HG02852 (cell line): ENCODE results near the gene CAMK1G.
A peak's percentile ranks its signal among the peaks of the same experiment; 100 is the strongest.

Experiments used
- ATAC-seq: cut with Tn5 transposase; IDR thresholded peaks from one replicate; pipeline ENCODE4 v1.9.1; 2021; ENCODE audit warnings: mild to moderate bottlenecking, moderate library complexity; ENCODE audit not compliant: unreplicated experiment

CAMK1G gene

GRCh38 chr1:209633335-209633997 lies 50.0 kb downstream of the CAMK1G start:
- ATAC-seq: no peak

- ATAC-seq: no peak
Measured at GRCh38 chr1:209634005-209634737, 50.7 kb downstream of the CAMK1G start.

GRCh38 chr1:209635850-209636249 lies 52.3 kb downstream of the CAMK1G start:
- ATAC-seq: no peak

GRCh38 chr1:209641832-209642172 lies 58.3 kb downstream of the CAMK1G start:
- ATAC-seq: no peak

GRCh38 chr1:209642816-209643215 lies 59.3 kb downstream of the CAMK1G start:
- ATAC-seq: no peak

- ATAC-seq: no peak
Measured at GRCh38 chr1:209643285-209644020, 59.9 kb downstream of the CAMK1G start.

GRCh38 chr1:209645574-209646452 lies 62.3 kb downstream of the CAMK1G start:
- ATAC-seq: no peak

- ATAC-seq: no peak
Measured at GRCh38 chr1:209646558-209646957, 63.0 kb downstream of the CAMK1G start.

- no peak for ATAC-seq
Measured at GRCh38 chr1:209647156-209647555, 63.6 kb downstream of the CAMK1G start.

- ATAC-seq: no peak
Measured at GRCh38 chr1:209648346-209648745, 64.8 kb downstream of the CAMK1G start.

- ATAC-seq: no peak
Measured at GRCh38 chr1:209648931-209649776, 65.6 kb downstream of the CAMK1G start.

GRCh38 chr1:209650454-209650853 lies 66.9 kb downstream of the CAMK1G start:
- ATAC-seq: no peak

- ATAC-seq: peak; percentile 54
Measured at GRCh38 chr1:209651138-209651587, 67.6 kb downstream of the CAMK1G start.

- ATAC-seq: no peak
Measured at GRCh38 chr1:209652121-209652735, 68.7 kb downstream of the CAMK1G start, which contains the start of gene LAMB3. LAMB3 (minus strand) TSS chr1:209652425; CDS start chr1:209650944, 1,481 bp downstream.

GRCh38 chr1:209652873-209653401 lies 69.4 kb downstream of the CAMK1G start:
- ATAC-seq: peak; percentile 35

GRCh38 chr1:209653915-209654351 lies 70.4 kb downstream of the CAMK1G start:
- ATAC-seq: no peak

- ATAC-seq: no peak
Measured at GRCh38 chr1:209655411-209656231, 72.1 kb downstream of the CAMK1G start.
